HCT116 (cell line): Measurements from ENCODE around the gene RBMXL2. TPM values are rescaled to one million over a fixed set of nuclear protein-coding genes. Genes with fewer than 3 reads are reported as not detected.

Experiments used
- ATAC-seq: fragments of 200-7000 bp; cut with Tn5 transposase; 2 replicates; pipeline ENCODE4 v1.9.1; 2020; ENCODE audit warnings: mild to moderate bottlenecking, moderate library complexity
- BruUV-seq: library from RNA; stranded (reverse); fragments of 400-500 nt; replicated peaks from 2 replicates; lab custom pipeline; 2021; lab: Mats Ljungman, UMichigan
- CTCF ChIA-PET: fragments of 300-600 bp; sonication (Branson Sonifier 250); formaldehyde crosslinking; loops from one replicate; lab custom pipeline; 2021; ENCODE audit warnings: antibody characterized with exemption; lab: Charles Lee
- POLR2A ChIA-PET: fragments of 300-600, 350-600 bp; sonication (Branson Sonifier 250); formaldehyde crosslinking; loops from one replicate; lab custom pipeline; 2021; ENCODE audit warnings: antibody characterized with exemption; lab: Charles Lee
- RAD21 ChIA-PET, 2 experiments: fragments of 300-600 bp; sonication (Branson Sonifier 250); formaldehyde crosslinking; loops; one replicate each; lab custom pipeline; 2023; ENCODE audit warnings: low total read pairs in 2 of 2; ENCODE audit not compliant: uncharacterized antibody in 2 of 2, unreplicated experiment in 2 of 2, low non-redundant PET in 1 of 2; lab: Charles Lee
- DNase-seq: peaks from one replicate; pipeline ENCODE4 v3.0.0-alpha.2; 2010; ENCODE audit warnings: low read depth, low spot score
- H2AFZ ChIP-seq: fragments of 200-600 bp; shearing (Covaris generic), sonication (generic); 2 replicates; pipeline ENCODE4 v1.6.1; 2017; ENCODE audit warnings: low read depth, mixed run types, mixed read lengths, antibody characterized with exemption, low read length; ENCODE audit not compliant: poor library complexity, severe bottlenecking
- H3K27ac ChIP-seq: 2 replicates; pipeline ENCODE4 v1.5.1; 2012; ENCODE audit warnings: low read depth, low read length
- H3K27me3 ChIP-seq: fragments of 200-600 bp; sonication (generic); 2 replicates; pipeline ENCODE4 v1.6.1; 2016; ENCODE audit warnings: mixed run types, low read length, mixed read lengths; ENCODE audit not compliant: insufficient read depth
- H3K36me3 ChIP-seq, 2 experiments: fragments of 200-500 bp in 1 of 2; fragments of 200-600 bp in 1 of 2; sonication (Bioruptor generic) in 1 of 2; sonication (generic) in 1 of 2; 2 replicates each; pipeline versions ENCODE4 v1.5.1 to v1.6.1; 2014 to 2016; ENCODE audit warnings: low read length in 2 of 2, inconsistent platforms in 1 of 2, mixed read lengths in 1 of 2, mixed run types in 1 of 2; ENCODE audit not compliant: insufficient read depth in 2 of 2, control insufficient read depth in 1 of 2
- H3K4me1 ChIP-seq, 2 experiments: fragments of 200-600 bp in 1 of 2; sonication (generic) in 1 of 2; 2 replicates each; pipeline versions ENCODE4 v1.5.1 to v1.6.1; 2012 to 2017; ENCODE audit warnings: low read length in 2 of 2, inconsistent platforms in 1 of 2, mild to moderate bottlenecking in 1 of 2, mixed read lengths in 1 of 2, mixed run types in 1 of 2, moderate library complexity in 1 of 2; ENCODE audit not compliant: insufficient read depth in 2 of 2, control insufficient read depth in 1 of 2
- H3K4me2 ChIP-seq: fragments of 200-600 bp; sonication (generic); 2 replicates; pipeline ENCODE4 v1.6.1; 2017; ENCODE audit warnings: mixed run types, low read length, mixed read lengths
- H3K4me3 ChIP-seq, 2 experiments: fragments of 200-600 bp in 1 of 2; sonication (generic) in 1 of 2; replicated peaks in 1 of 2; 2 replicates each; pipeline ENCODE4 v1.5.1; 2011 to 2016; ENCODE audit warnings: low read length in 2 of 2, control low read depth in 1 of 2, low read depth in 1 of 2, mild to moderate bottlenecking in 1 of 2, mixed read lengths in 1 of 2, mixed run types in 1 of 2
- H3K79me2 ChIP-seq: fragments of 200-600 bp; sonication (generic); 2 replicates; pipeline ENCODE4 v1.6.1; 2017; ENCODE audit warnings: mild to moderate bottlenecking, mixed run types, low read length, moderate library complexity, mixed read lengths; ENCODE audit not compliant: insufficient read depth
- H3K9ac ChIP-seq: fragments of 200-600 bp; sonication (generic); 2 replicates; pipeline ENCODE4 v1.6.1; 2016; ENCODE audit warnings: low read length, mixed read lengths
- H3K9me2 ChIP-seq: fragments of 200-600 bp; sonication (generic), shearing (Covaris generic); 2 replicates; pipeline ENCODE4 v1.6.1; 2017; ENCODE audit warnings: mixed run types, mild to moderate bottlenecking, moderate library complexity; ENCODE audit not compliant: insufficient read depth
- H3K9me3 ChIP-seq, 2 experiments: fragments of 200-500 bp in 1 of 2; fragments of 200-600 bp in 1 of 2; sonication (Bioruptor generic) in 1 of 2; sonication (generic) in 1 of 2; 2 replicates each; pipeline ENCODE4 v1.6.1; 2014 to 2017; ENCODE audit warnings: low read length in 2 of 2, mixed read lengths in 2 of 2, inconsistent platforms in 1 of 2, low read depth in 1 of 2, mild to moderate bottlenecking in 1 of 2, mixed run types in 1 of 2, moderate library complexity in 1 of 2; ENCODE audit not compliant: control insufficient read depth in 1 of 2, insufficient read depth in 1 of 2
- H4K20me1 ChIP-seq: fragments of 200-600 bp; sonication (generic), shearing (Covaris generic); 2 replicates; pipeline ENCODE4 v1.6.1; 2017; ENCODE audit warnings: mixed run types, mild to moderate bottlenecking, moderate library complexity; ENCODE audit not compliant: insufficient read depth
- ELF1 ChIP-seq: IDR thresholded peaks from 2 replicates; pipeline ENCODE4 v1.6.1; 2012; ENCODE audit warnings: low read depth, borderline replicate concordance
- EZH2 ChIP-seq: fragments of 200-600 bp; sonication (generic); IDR thresholded peaks from 2 replicates; pipeline ENCODE4 v1.6.1; 2017; ENCODE audit warnings: antibody characterized with exemption, mixed run types
- EZH2phosphoT487 ChIP-seq: fragments of 200-600 bp; IDR thresholded peaks from 2 replicates; pipeline ENCODE4 v1.6.1; 2018; ENCODE audit warnings: antibody characterized with exemption, borderline replicate concordance
- POLR2AphosphoS5 ChIP-seq: IDR thresholded peaks from 2 replicates; pipeline ENCODE4 v1.6.1; 2011; ENCODE audit warnings: mild to moderate bottlenecking, low read depth, low read length, moderate library complexity
- REST ChIP-seq: IDR thresholded peaks from 2 replicates; pipeline ENCODE4 v1.6.1; 2012; ENCODE audit warnings: low read depth
- SP1 ChIP-seq: IDR thresholded peaks from 2 replicates; pipeline ENCODE4 v1.6.1; 2012; ENCODE audit warnings: low read depth
- TCF7L2 ChIP-seq: IDR thresholded peaks from 2 replicates; pipeline ENCODE4 v1.7.0; 2011; ENCODE audit warnings: borderline replicate concordance, inconsistent platforms; ENCODE audit not compliant: insufficient read depth, insufficient read length; ENCODE audit errors: extremely low read depth
- YY1 ChIP-seq: IDR thresholded peaks from 2 replicates; pipeline ENCODE4 v1.6.1; 2011; ENCODE audit warnings: low read length, low read depth, moderate library complexity, mild to moderate bottlenecking; ENCODE audit not compliant: insufficient replicate concordance; ENCODE audit errors: extremely low read depth
- intact Hi-C: fragments of 100-400 bp; cut with micrococcal nuclease; formaldehyde crosslinking; loops from 2 replicates; pipeline ENCODE4 v1.10.0; 2022
- total RNA-seq: library from RNA; stranded (reverse); gene quantifications from one replicate; pipeline ENCODE4 v1.2.1, GENCODE V29; 2021; ENCODE audit not compliant: unreplicated experiment

RBMXL2 gene
- total RNA-seq, 1 experiment from 2014 or later = 0.12 TPM

DNA sequence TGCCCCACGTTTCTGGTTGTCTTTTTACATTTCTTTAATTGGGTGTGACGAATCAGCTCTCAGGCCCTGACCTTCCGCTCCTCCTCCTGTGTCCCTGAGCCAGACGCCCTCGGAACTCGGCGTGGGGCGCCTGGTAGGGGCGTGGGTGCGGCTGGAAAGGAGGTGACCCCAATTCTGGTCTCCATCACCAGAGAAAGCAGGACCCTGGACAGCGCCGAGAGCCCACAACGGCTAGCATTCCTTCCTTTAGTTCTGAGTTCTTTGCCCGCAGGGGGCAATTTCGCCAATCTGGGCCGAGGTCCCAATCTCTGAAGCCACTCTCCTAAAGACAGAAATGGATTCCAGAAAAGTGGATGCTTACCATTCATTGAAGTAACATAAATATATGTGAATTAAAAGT lies 11.7 kb upstream of the RBMXL2 start:
- no TSS peak for BruUV-seq
- Histone ChIP-seq H3K9ac (no peak overlapping the region), H3K9me2 (no peaks in the 10 kb centered on the region), H3K27me3 (no peaks in the 10 kb centered on the region), H3K4me2 (no peak overlapping the region), H3K9me3 (no peaks in the 10 kb centered on the region), H3K27ac (no peak overlapping the region), H3K4me1 (no peaks in the 10 kb centered on the region), H3K4me3 (no peak overlapping the region), H2AFZ (no peak overlapping the region), H3K36me3 (no peaks in the 10 kb centered on the region), H3K79me2 (no peaks in the 10 kb centered on the region), H4K20me1 (no peaks in the 10 kb centered on the region)
- intact Hi-C loops = no loop called here
- DNase-seq (no peak), ATAC-seq (no peak)
- RAD21 ChIA-PET = no interaction called here
- CTCF ChIA-PET = no interaction called here
- no peak for TF ChIP-seq POLR2AphosphoS5
- no peak for TF ChIP-seq EZH2
- TF ChIP-seq YY1 = no peak
- no peak for TF ChIP-seq SP1
- TF ChIP-seq REST = peak; percentile 65
- TF ChIP-seq ELF1 = no peak
- no peak for TF ChIP-seq TCF7L2
- no peak for TF ChIP-seq EZH2phosphoT487
- POLR2A ChIA-PET = no interaction called here
